K562 (cell line): ENCODE results near the gene THADA. TPM values are rescaled to one million over a fixed set of nuclear protein-coding genes. Genes with fewer than 3 reads are reported as not detected.

Source experiments
- ATAC-seq: fragments of 200-7000 bp; cut with Tn5 transposase; 3 replicates; pipeline ENCODE4 v1.9.1; 2020; ENCODE audit warnings: moderate library complexity
- BruUV-seq: library from RNA; stranded (reverse); fragments of 400-500 nt; replicated peaks from 2 replicates; lab custom pipeline; 2021; lab: Mats Ljungman, UMichigan
- CTCF ChIA-PET: fragments of 300-600 bp; formaldehyde crosslinking; extraction: SDS; loops from one replicate; lab custom pipeline; 2021; ENCODE audit warnings: low intra/inter-chr PET ratio; lab: Yijun Ruan, JAX
- POLR2A ChIA-PET: fragments of 300-600, 350-650 bp; sonication (Branson Sonifier 250); formaldehyde crosslinking; extraction: SDS; loops from one replicate; lab custom pipeline; 2021; ENCODE audit warnings: antibody characterized with exemption, inconsistent platforms; lab: Yijun Ruan, JAX
- DNase-seq, 4 experiments: peaks; one replicate each; pipeline versions ENCODE4 v3.0.0 to v3.0.0-alpha.2; 2011 to 2018; ENCODE audit warnings: low spot score in 3 of 4, mixed read lengths in 3 of 4; ENCODE audit errors: extremely low read depth in 1 of 4
- FAIRE-seq: peaks from 2 replicates; lab custom pipeline; 2011; peaks lifted over from hg19 to GRCh38; lab: Jason Lieb, UNC
- H2AFZ ChIP-seq: 2 replicates; pipeline ENCODE4 v1.6.0; 2011; ENCODE audit warnings: low read depth, low read length, control low read depth, inconsistent platforms
- H3K27ac ChIP-seq: fragments of 200-600 bp; 3 replicates; pipeline ENCODE4 v1.8.0; 2011; ENCODE audit warnings: low read depth, mild to moderate bottlenecking, control low read depth, inconsistent platforms, low read length, moderate library complexity, mixed read lengths; ENCODE audit errors: extremely low read depth
- H3K27me3 ChIP-seq, 2 experiments: fragments of 300-600 bp in 1 of 2; 2 replicates in 1 of 2; 3 replicates in 1 of 2; pipeline versions ENCODE4 v1.6.0 to v1.8.0; 2011; ENCODE audit warnings: inconsistent platforms in 2 of 2, low read length in 2 of 2, mild to moderate bottlenecking in 1 of 2, mixed read lengths in 1 of 2, moderate library complexity in 1 of 2; ENCODE audit not compliant: control insufficient read depth in 2 of 2, insufficient read depth in 2 of 2
- H3K36me3 ChIP-seq: fragments of 300-600 bp; 3 replicates; pipeline ENCODE4 v1.8.0; 2011; ENCODE audit warnings: mild to moderate bottlenecking, low read length, inconsistent platforms; ENCODE audit not compliant: control insufficient read depth, insufficient read depth
- H3K4me1 ChIP-seq, 2 experiments: fragments of 200-600 bp in 1 of 2; replicated peaks in 1 of 2; 2 replicates in 1 of 2; 3 replicates in 1 of 2; pipeline versions ENCODE4 v1.5.1 to v1.8.0; 2011; ENCODE audit warnings: inconsistent platforms in 2 of 2, low read length in 2 of 2, mild to moderate bottlenecking in 1 of 2, mixed read lengths in 1 of 2, moderate library complexity in 1 of 2; ENCODE audit not compliant: control insufficient read depth in 2 of 2, insufficient read depth in 2 of 2
- H3K4me2 ChIP-seq: 2 replicates; pipeline ENCODE4 v1.6.1; 2011; ENCODE audit warnings: low read length, control low read depth, inconsistent platforms, mixed read lengths; ENCODE audit not compliant: insufficient read depth
- H3K4me3 ChIP-seq: fragments of 200-600 bp; sonication (generic), shearing (Covaris generic); 2 replicates; pipeline ENCODE4 v1.5.1; 2016; ENCODE audit warnings: control low read depth, inconsistent platforms
- H3K79me2 ChIP-seq: fragments of 200-600 bp; 3 replicates; pipeline ENCODE4 v1.8.0; 2011; ENCODE audit warnings: low read length, inconsistent platforms; ENCODE audit not compliant: control insufficient read depth, insufficient read depth
- H3K9ac ChIP-seq, 2 experiments: 2 replicates each; pipeline versions ENCODE4 v1.6.0 to v1.6.1; 2011; ENCODE audit warnings: low read depth in 2 of 2, low read length in 2 of 2, control low read depth in 1 of 2, inconsistent platforms in 1 of 2, mild to moderate bottlenecking in 1 of 2, mixed read lengths in 1 of 2; ENCODE audit not compliant: insufficient read depth in 1 of 2
- H3K9me1 ChIP-seq: one replicate; pipeline ENCODE4 v1.6.0; 2011; ENCODE audit warnings: inconsistent platforms, mild to moderate bottlenecking, low read length, moderate library complexity; ENCODE audit not compliant: control insufficient read depth, insufficient read depth
- H3K9me3 ChIP-seq: replicated peaks from 2 replicates; pipeline ENCODE4 v1.5.1; 2011; ENCODE audit warnings: low read depth, low read length, inconsistent platforms; ENCODE audit not compliant: control insufficient read depth, insufficient read depth
- H4K20me1 ChIP-seq: replicated peaks from 2 replicates; pipeline ENCODE4 v1.6.1; 2011; ENCODE audit warnings: low read length, inconsistent platforms, mixed read lengths; ENCODE audit not compliant: control insufficient read depth, insufficient read depth
- HDAC2 ChIP-seq: fragments of 450-650 bp; IDR thresholded peaks from 2 replicates; pipeline ENCODE4 v1.6.1; 2016; ENCODE audit warnings: mild to moderate bottlenecking
- MYNN ChIP-seq, 2 experiments: sonication (generic); formaldehyde crosslinking in 1 of 2; IDR thresholded peaks; 2 replicates each; pipeline versions ENCODE4 v1.5.0 to v1.6.1; 2016 to 2020; ENCODE audit warnings: antibody characterized with exemption in 1 of 2, missing genetic modification reagents in 1 of 2
- NCOA4 ChIP-seq: fragments of 450-650 bp; IDR thresholded peaks from 2 replicates; pipeline ENCODE4 v1.6.1; 2018; ENCODE audit warnings: mild to moderate bottlenecking; ENCODE audit not compliant: partially characterized antibody
- ZNF41 ChIP-seq: fragments of 250-450 bp; sonication (Bioruptor Pico); conservative IDR thresholded peaks from 2 replicates; pipeline ENCODE4 v1.4.0; 2020; ENCODE audit warnings: mild to moderate bottlenecking
- ZSCAN29 ChIP-seq: fragments of 450-650 bp; IDR thresholded peaks from 2 replicates; pipeline ENCODE4 v1.6.1; 2017
- WGBS: fragments of 100-300 bp; shearing (Covaris generic); methylation state at CpG from one replicate; pipeline ENCODE4 v1.1.6; 2016; ENCODE audit warnings: low coverage, mixed read lengths; ENCODE audit not compliant: insufficient coverage; ENCODE audit errors: missing lambda C conversion rate; 5-methylcytosine and 5-hydroxymethylcytosine counted together
- in situ Hi-C: fragments of 300-500 bp; cut with MboI; formaldehyde crosslinking; loops from 4 replicates; pipeline ENCODE4 v1.15.0; 2018; ENCODE audit warnings: inconsistent platforms, mixed read lengths
- intact Hi-C: fragments of 100-400 bp; cut with micrococcal nuclease; formaldehyde crosslinking; loops from 2 replicates; pipeline ENCODE4 v1.14.2; 2022
- polyA plus RNA-seq, 8 experiments: library from polyadenylated mRNA; depleted of rRNA in 4 of 8; stranded (reverse) in 5 of 8; unstranded in 3 of 8; fragments of >200 nt; fragmentation: Nextera tagmentation in 2 of 8; fragmentation: Illumina TruSeq in 1 of 8; extraction: Ambion mirVana in 2 of 8; extraction: Trizol in 1 of 8; gene quantifications; 2 replicates each; pipeline versions ENCODE4 v1.2.1 to v1.2.3, GENCODE V29; 2011 to 2014; ENCODE audit warnings: inconsistent platforms in 1 of 8, missing spikeins in 1 of 8
- total RNA-seq, 7 experiments: library from RNA; depleted of rRNA in 6 of 7; stranded (reverse); fragments of >200 nt in 6 of 7; fragmentation: Illumina TruSeq in 2 of 7; extraction: Trizol in 2 of 7; gene quantifications; 2 replicates each; pipeline versions ENCODE4 v1.2.1 to v1.2.3, GENCODE V29; 2011 to 2021; ENCODE audit warnings: low replicate concordance in 1 of 7
- TF ChIP-seq, protein P1 (sequence below): sonication (generic); formaldehyde crosslinking; IDR thresholded peaks from 2 replicates; pipeline ENCODE4 v1.8.1; 2022; ENCODE audit warnings: missing genetic modification reagents
- TF ChIP-seq, protein P2 (sequence below): fragments of 250-450 bp; sonication (Bioruptor Pico); IDR thresholded peaks from 2 replicates; pipeline ENCODE4 v1.8.0; 2021; ENCODE audit warnings: borderline replicate concordance, mild to moderate bottlenecking, moderate library complexity; ENCODE audit not compliant: poor library complexity, severe bottlenecking

The THADA gene
- total and polyA plus RNA-seq, 9 of the 15 experiments (the other 6 are each of a cell fraction or from before 2014, with no cell fraction given), result 17.8 to 34.7 (median 31.9) TPM

DNA sequence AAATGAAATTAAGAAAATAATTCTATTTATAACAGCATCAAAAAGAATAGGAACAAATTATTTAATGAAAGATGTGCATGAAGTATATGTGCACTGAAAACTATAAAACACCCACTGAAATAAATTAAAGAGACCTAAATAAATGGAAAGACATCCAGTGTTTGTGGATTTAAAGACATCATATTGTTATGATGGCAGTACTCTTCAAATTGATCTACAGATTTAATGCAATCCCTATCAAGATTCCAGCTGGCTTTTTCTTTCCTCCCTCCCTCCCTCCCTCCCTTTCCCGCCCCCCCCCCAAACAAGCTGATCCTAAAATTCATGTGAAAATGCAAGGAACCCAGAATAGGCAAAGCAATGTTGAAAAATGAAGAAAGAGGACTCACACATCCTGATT lies 285.9 kb downstream of the THADA start:
- no peaks in the 10 kb centered on the region for H3K79me2 ChIP-seq
- no peak overlapping the region for H3K27ac ChIP-seq
- no peaks in the 10 kb centered on the region for H4K20me1 ChIP-seq
- H3K4me2 ChIP-seq, result no peak overlapping the region
- no TSS peak for BruUV-seq
- TF ChIP-seq ZNF41 (CRISPR knock-in tag) (no peak), NCOA4 (no peak), ZSCAN29 (no peak), MYNN (IDR thresholded peaks at IDR 0.05) (no peak), MYNN (CRISPR knock-in tag; IDR thresholded peaks at IDR 0.05) (no peak), HDAC2 (no peak)
- TF ChIP-seq, protein P1, sequence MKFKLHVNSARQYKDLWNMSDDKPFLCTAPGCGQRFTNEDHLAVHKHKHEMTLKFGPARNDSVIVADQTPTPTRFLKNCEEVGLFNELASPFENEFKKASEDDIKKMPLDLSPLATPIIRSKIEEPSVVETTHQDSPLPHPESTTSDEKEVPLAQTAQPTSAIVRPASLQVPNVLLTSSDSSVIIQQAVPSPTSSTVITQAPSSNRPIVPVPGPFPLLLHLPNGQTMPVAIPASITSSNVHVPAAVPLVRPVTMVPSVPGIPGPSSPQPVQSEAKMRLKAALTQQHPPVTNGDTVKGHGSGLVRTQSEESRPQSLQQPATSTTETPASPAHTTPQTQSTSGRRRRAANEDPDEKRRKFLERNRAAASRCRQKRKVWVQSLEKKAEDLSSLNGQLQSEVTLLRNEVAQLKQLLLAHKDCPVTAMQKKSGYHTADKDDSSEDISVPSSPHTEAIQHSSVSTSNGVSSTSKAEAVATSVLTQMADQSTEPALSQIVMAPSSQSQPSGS (CRISPR knock-in tag), result no peak
- TF ChIP-seq, protein P2, sequence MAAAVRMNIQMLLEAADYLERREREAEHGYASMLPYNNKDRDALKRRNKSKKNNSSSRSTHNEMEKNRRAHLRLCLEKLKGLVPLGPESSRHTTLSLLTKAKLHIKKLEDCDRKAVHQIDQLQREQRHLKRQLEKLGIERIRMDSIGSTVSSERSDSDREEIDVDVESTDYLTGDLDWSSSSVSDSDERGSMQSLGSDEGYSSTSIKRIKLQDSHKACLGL (CRISPR knock-in tag), result no peak
- ChIA-PET CTCF (no interaction called here), POLR2A (no interaction called here)
- H3K4me3 ChIP-seq, result no peak overlapping the region
- WGBS, result no CpG with 5 or more reads among the region's 1 CpG
- H3K27me3 ChIP-seq, result no peaks in the 10 kb centered on the region
- no peaks in the 10 kb centered on the region for H3K9me1 ChIP-seq
- DNase-seq (no peak), ATAC-seq (no peak), FAIRE-seq (no peak)
- H2AFZ ChIP-seq, result no peak overlapping the region
- no peaks in the 10 kb centered on the region; a peak in 1 of 5 replicates for H3K4me1 ChIP-seq
- no peak overlapping the region for H3K9ac ChIP-seq
- in situ Hi-C loops, result no loop called here
- intact Hi-C loops, result no loop called here
- H3K36me3 ChIP-seq, result no peaks in the 10 kb centered on the region
- no peaks in the 10 kb centered on the region for H3K9me3 ChIP-seq
